A549 (cell line): ENCODE measurements around the gene GPD1L. TPM values are rescaled to one million over a fixed set of nuclear protein-coding genes. Genes with fewer than 3 reads are reported as not detected.

Source experiments
- ATAC-seq, 2 experiments: fragments of 200-7000 bp in 1 of 2; fragments of >200 bp in 1 of 2; cut with Nextera tagmentation in 1 of 2; cut with Tn5 transposase in 1 of 2; 3 replicates each; pipeline versions ENCODE4 v1.8.0 to v1.9.1; 2018 to 2020; ENCODE audit warnings: mild to moderate bottlenecking in 1 of 2, moderate library complexity in 1 of 2
- CTCF ChIA-PET: fragments of 300-600 bp; sonication (Branson Sonifier 250); formaldehyde crosslinking; extraction: SDS; loops from one replicate; lab custom pipeline; 2021; ENCODE audit warnings: antibody characterized with exemption, inconsistent platforms; lab: Yijun Ruan, JAX
- POLR2A ChIA-PET: fragments of 350-600 bp; formaldehyde crosslinking; extraction: SDS; loops from one replicate; lab custom pipeline; 2021; ENCODE audit warnings: antibody characterized with exemption, inconsistent platforms; lab: Yijun Ruan, JAX
- DNase-seq, 2 experiments: peaks; one replicate each; pipeline versions ENCODE4 v3.0.0 to v3.0.0-alpha.2; 2011 to 2016; ENCODE audit warnings: low read depth in 1 of 2, low spot score in 1 of 2
- FAIRE-seq: peaks from 2 replicates; lab custom pipeline; 2011; peaks lifted over from hg19 to GRCh38; lab: Jason Lieb, UNC
- H3K27ac ChIP-seq, 2 experiments: fragments of >200 bp; sonication (Bioruptor Twin); formaldehyde crosslinking; 3 replicates each; pipeline ENCODE4 v1.5.1; 2016 to 2017
- H3K4me1 ChIP-seq: fragments of >200 bp; sonication (Bioruptor Twin); formaldehyde crosslinking; 3 replicates; pipeline ENCODE4 v1.6.1; 2016
- H3K4me2 ChIP-seq: fragments of >200 bp; sonication (Bioruptor Twin); formaldehyde crosslinking; 3 replicates; pipeline ENCODE4 v1.6.1; 2016
- H3K4me3 ChIP-seq: fragments of >200 bp; sonication (Bioruptor Twin); formaldehyde crosslinking; 3 replicates; pipeline ENCODE4 v1.5.1; 2016
- H3K9me3 ChIP-seq: fragments of >200 bp; sonication (Bioruptor Twin); formaldehyde crosslinking; 3 replicates; pipeline ENCODE4 v1.6.1; 2016
- BCL3 ChIP-seq: fragments of >200 bp; sonication (Bioruptor Twin); formaldehyde crosslinking; IDR thresholded peaks from 3 replicates; pipeline ENCODE4 v1.6.1; 2016
- CBX8 ChIP-seq: fragments of 200-600 bp; sonication (generic); IDR thresholded peaks from 2 replicates; pipeline ENCODE4 v1.6.1; 2016
- CEBPB ChIP-seq, 2 experiments: fragments of >200 bp in 1 of 2; sonication (Bioruptor Twin) in 1 of 2; formaldehyde crosslinking in 1 of 2; IDR thresholded peaks; 2 replicates each; pipeline ENCODE4 v1.6.1; 2012 to 2016
- CTCF ChIP-seq: fragments of >200 bp; sonication (Bioruptor Twin); formaldehyde crosslinking; IDR thresholded peaks from 3 replicates; pipeline ENCODE4 v1.5.1; 2016
- EHF ChIP-seq: fragments of 250-450 bp; sonication (Bioruptor Pico); IDR thresholded peaks from 2 replicates; pipeline ENCODE4 v1.5.0; 2020; ENCODE audit warnings: mild to moderate bottlenecking
- ESRRA ChIP-seq: fragments of 150-350 bp; IDR thresholded peaks from 2 replicates; pipeline ENCODE4 v1.6.1; 2014; ENCODE audit warnings: mild to moderate bottlenecking, low read length, borderline replicate concordance
- FOSB ChIP-seq: fragments of 250-450 bp; sonication (Bioruptor Pico); IDR thresholded peaks from 2 replicates; pipeline ENCODE4 v1.5.0; 2020; ENCODE audit warnings: mild to moderate bottlenecking, moderate library complexity
- FOSL2 ChIP-seq, 2 experiments: fragments of 450-650 bp in 1 of 2; fragments of >200 bp in 1 of 2; sonication (Bioruptor Twin) in 1 of 2; formaldehyde crosslinking; IDR thresholded peaks; 2 replicates each; pipeline versions ENCODE4 v1.5.0 to v1.6.1; 2016 to 2020; ENCODE audit warnings: mild to moderate bottlenecking in 1 of 2, moderate library complexity in 1 of 2
- HOXA7 ChIP-seq: fragments of 250-450 bp; sonication (Bioruptor Pico); IDR thresholded peaks from 2 replicates; pipeline ENCODE4 v1.5.0; 2020; ENCODE audit warnings: mild to moderate bottlenecking, moderate library complexity
- HOXB13 ChIP-seq: fragments of 250-450 bp; sonication (Bioruptor Pico); IDR thresholded peaks from 2 replicates; pipeline ENCODE4 v1.5.0; 2020; ENCODE audit warnings: low read depth, mild to moderate bottlenecking, moderate library complexity
- MAX ChIP-seq: IDR thresholded peaks from 2 replicates; pipeline ENCODE4 v1.6.1; 2012
- NPAS2 ChIP-seq: fragments of 250-450 bp; sonication (Bioruptor Pico); IDR thresholded peaks from 2 replicates; pipeline ENCODE4 v1.8.0; 2022; ENCODE audit warnings: mild to moderate bottlenecking, moderate library complexity, borderline replicate concordance
- PBX3 ChIP-seq: IDR thresholded peaks from 2 replicates; pipeline ENCODE4 v1.6.1; 2012
- POLR2AphosphoS2 ChIP-seq: conservative IDR thresholded peaks from 2 replicates; pipeline ENCODE4 v1.6.1; 2012; ENCODE audit warnings: low read length, improper control_type of control experiment, inconsistent platforms
- RAD21 ChIP-seq, 2 experiments: fragments of >200 bp in 1 of 2; sonication (Bioruptor Twin) in 1 of 2; formaldehyde crosslinking in 1 of 2; IDR thresholded peaks in 1 of 2; conservative IDR thresholded peaks in 1 of 2; 2 replicates in 1 of 2; 3 replicates in 1 of 2; pipeline ENCODE4 v1.6.1; 2012 to 2018; ENCODE audit warnings: inconsistent platforms in 1 of 2
- REST ChIP-seq: fragments of 200-600 bp; sonication (generic); IDR thresholded peaks from 2 replicates; pipeline ENCODE4 v1.6.1; 2016; ENCODE audit warnings: antibody characterized with exemption, mild to moderate bottlenecking, moderate library complexity
- SMC3 ChIP-seq: fragments of >200 bp; sonication (Bioruptor Twin); formaldehyde crosslinking; IDR thresholded peaks from 3 replicates; pipeline ENCODE4 v1.6.1; 2018; ENCODE audit warnings: inconsistent platforms
- TFCP2L1 ChIP-seq: fragments of 250-450 bp; sonication (Bioruptor Pico); IDR thresholded peaks from 2 replicates; pipeline ENCODE4 v1.5.0; 2021; ENCODE audit warnings: mild to moderate bottlenecking
- ZNF302 ChIP-seq: fragments of 250-450 bp; sonication (Bioruptor Pico); IDR thresholded peaks from 2 replicates; pipeline ENCODE4 v1.9.0; 2021; ENCODE audit warnings: inconsistent platforms, mild to moderate bottlenecking, moderate library complexity
- WGBS: methylation state at CpG from one replicate; pipeline ENCODE4 v1.1.6; 2017; ENCODE audit errors: missing lambda C conversion rate; 5-methylcytosine and 5-hydroxymethylcytosine counted together
- polyA plus RNA-seq, 4 experiments: library from polyadenylated mRNA; depleted of rRNA in 3 of 4; stranded (reverse); fragments of >200 nt; fragmentation: RNase III in 1 of 4; extraction: RNeasy Plus Mini Kit Qiagen cat#74134 plus additional on column Dnase treatment in 1 of 4; gene quantifications; 2 replicates in 3 of 4; 3 replicates in 1 of 4; pipeline ENCODE4 v1.2.3, GENCODE V29; 2011 to 2017

GPD1L gene
- polyA plus RNA-seq, 2 of the 4 experiments (the other 2 are of a cell fraction): 13.6 to 31.0 TPM

- peaks cover 12% of the 10 kb centered on the region for H3K4me1 ChIP-seq
- H3K4me3 ChIP-seq: no peak overlapping the region
- FAIRE-seq (no peak), ATAC-seq (no peak)
- TF ChIP-seq PBX3 (no peak), HOXA7 (no peak), ESRRA (no peak), EHF (CRISPR knock-in tag) (no peak)
- TF ChIP-seq, all 56 proteins: peak for 0
- no peak overlapping the region for H3K27ac ChIP-seq
- 85% methylated on average over 5 of the region's 5 CpGs for WGBS
- no peaks in the 10 kb centered on the region for H3K9me3 ChIP-seq
- DNase-seq: no peak
- ChIA-PET CTCF (no interaction called here), POLR2A (no interaction called here)
- H3K4me2 ChIP-seq: no peak overlapping the region
Observed at GRCh38 chr3:32140943-32141342, 34.5 kb downstream of the GPD1L start.

- H3K27ac ChIP-seq: peak overlapping the region in 1 of 2 experiments; percentile 44; a peak in 2 of 6 replicates
- DNase-seq (peak; percentile 62 to 83), FAIRE-seq (peak; percentile 39), ATAC-seq (peak; percentile 93 to 98)
- peaks cover 12% of the 10 kb centered on the region for H3K4me1 ChIP-seq
- H3K4me3 ChIP-seq: no peak overlapping the region
- no peak overlapping the region; the same call in 2 of the 3 replicates for H3K4me2 ChIP-seq
- 67% methylated on average over 11 of the region's 11 CpGs for WGBS
- no peaks in the 10 kb centered on the region for H3K9me3 ChIP-seq
- TF ChIP-seq NPAS2 (CRISPR knock-in tag) (no peak), CTCF (peak; percentile 89), TFCP2L1 (no peak), RAD21 (conservative IDR thresholded peaks at IDR 0.05 in 1 of 2, IDR thresholded peaks at IDR 0.05 in 1 of 2) (peak; percentile 90), HOXB13 (CRISPR knock-in tag) (no peak), FOSL2 (IDR thresholded peaks at IDR 0.05) (no peak), FOSL2 (CRISPR knock-in tag; IDR thresholded peaks at IDR 0.05) (peak; percentile 59), SMC3 (peak; percentile 91)
- ChIA-PET POLR2A (interaction anchor here (1.0 kb wide), 1 partner anchor 612 kb away, joined by 4 read pairs; the partner anchor contains the start of gene STT3B), CTCF (interaction anchor here (0.6 to 2.5 kb wide), 52 partner anchors 9 to 1451 kb away, joined by 3 to 38 read pairs (median 4); partner anchors contain the start of gene STT3B)
Observed at GRCh38 chr3:32143849-32144757, 37.7 kb downstream of the GPD1L start.

GRCh38 chr3:32146746-32147211 is 40.4 kb downstream of the GPD1L start:
- Histone ChIP-seq H3K9me3 (no peaks in the 10 kb centered on the region), H3K4me2 (no peak overlapping the region), H3K4me1 (peaks cover 12% of the 10 kb centered on the region), H3K27ac (no peak overlapping the region), H3K4me3 (no peak overlapping the region)
- ATAC-seq (no peak), FAIRE-seq (no peak), DNase-seq (no peak)
- TF ChIP-seq MAX (no peak), POLR2AphosphoS2 (no peak), CBX8 (no peak), BCL3 (no peak), PBX3 (no peak), ZNF302 (CRISPR knock-in tag) (no peak), HOXA7 (no peak), REST (no peak), ESRRA (no peak), FOSB (CRISPR knock-in tag) (no peak), CEBPB (IDR thresholded peaks at IDR 0.05) (no peak)
- 72% methylated on average over 3 of the region's 3 CpGs for WGBS
- CTCF ChIA-PET: no interaction called here
- POLR2A ChIA-PET: no interaction called here
